GM19438 (cell line): ENCODE data around the gene APBA2.

Experiments used
- ATAC-seq: cut with Tn5 transposase; IDR thresholded peaks from one replicate; pipeline ENCODE4 v1.9.1; 2021; ENCODE audit warnings: low read depth; ENCODE audit not compliant: unreplicated experiment

Gene APBA2

DNA sequence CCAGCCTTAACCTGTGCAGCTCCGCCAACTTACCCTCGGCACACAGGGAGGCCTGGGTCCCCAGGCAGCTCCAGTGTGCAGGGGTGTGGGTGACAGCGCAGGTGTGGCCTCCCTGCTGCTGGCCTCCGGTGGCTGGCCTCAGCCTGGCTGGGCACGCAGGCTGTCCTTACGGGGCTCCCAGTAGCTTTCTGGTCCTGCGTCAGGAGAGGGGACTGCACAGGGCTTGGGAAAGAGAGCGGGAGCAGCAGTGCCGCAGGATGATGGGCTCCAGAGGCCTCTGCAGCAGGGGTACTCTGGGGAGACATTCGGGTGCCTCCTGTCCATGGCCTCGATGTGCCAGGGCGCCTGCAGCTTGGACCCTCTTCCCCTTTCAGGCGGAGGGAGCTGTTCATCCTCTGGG is 9.4 kb downstream of the APBA2 start:
- no peak for ATAC-seq

- ATAC-seq, result no peak
These were observed 9.8 kb downstream of the APBA2 start for GRCh38 chr15:28895566-28895965.

DNA sequence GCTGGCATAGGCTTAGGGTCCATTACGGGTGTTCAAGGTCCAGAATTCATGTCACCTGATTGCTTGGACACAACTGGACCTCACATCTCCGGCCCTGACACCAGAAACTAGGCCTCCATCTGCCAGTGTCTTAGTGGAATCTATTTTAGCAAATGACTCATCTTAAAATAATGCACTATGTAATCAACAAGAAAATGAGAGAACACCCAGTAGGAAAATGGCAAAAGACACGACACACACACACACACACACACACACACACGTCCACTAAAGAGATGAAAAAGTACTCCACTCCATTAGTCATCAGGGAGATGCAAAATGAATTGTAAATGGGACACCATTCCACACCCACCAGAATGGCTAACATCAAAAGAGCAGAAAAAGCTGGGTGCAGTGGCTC is 11.2 kb downstream of the APBA2 start:
- no peak for ATAC-seq

- no peak for ATAC-seq
These were observed 12.2 kb downstream of the APBA2 start for GRCh38 chr15:28897861-28898585.

GRCh38 chr15:28899061-28899738 is 13.4 kb downstream of the APBA2 start:
- ATAC-seq, result no peak

- no peak for ATAC-seq
These were observed 14.5 kb downstream of the APBA2 start for GRCh38 chr15:28900041-28900891.

DNA sequence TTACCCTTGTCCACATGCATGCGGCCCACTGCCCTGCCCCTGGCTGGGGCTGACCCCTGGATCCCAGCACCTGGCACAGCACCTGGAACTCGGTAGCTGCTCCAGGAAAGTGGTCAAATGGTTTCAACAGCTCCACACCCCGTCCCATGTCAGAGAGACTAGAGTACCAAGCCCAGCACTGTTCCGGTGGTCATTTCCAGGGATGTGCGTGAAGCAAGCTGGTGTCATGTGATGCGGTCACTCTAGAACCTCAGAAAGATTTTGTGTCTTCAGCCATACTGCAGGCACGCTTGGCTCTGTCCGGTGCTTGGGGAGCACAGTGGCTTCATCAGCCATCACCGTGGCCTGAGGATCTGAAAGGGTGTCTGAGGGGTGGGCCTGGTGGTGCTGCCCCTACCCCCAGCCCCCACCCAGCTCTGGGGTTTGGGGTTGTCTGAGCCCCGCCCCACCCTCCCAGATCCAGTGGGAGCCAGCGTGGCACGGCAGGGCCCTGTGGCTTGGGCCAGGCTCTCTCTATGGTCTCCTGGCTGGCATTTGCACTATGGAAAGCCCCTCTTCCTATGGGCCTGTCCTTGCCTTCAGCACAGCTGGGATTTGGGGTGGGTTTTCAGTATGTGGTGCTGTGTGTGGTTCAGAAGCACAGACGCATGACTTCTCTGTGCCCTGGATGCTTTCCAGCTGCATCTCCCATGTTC is 15.3 kb downstream of the APBA2 start:
- no peak for ATAC-seq

GRCh38 chr15:28901587-28901980 is 15.8 kb downstream of the APBA2 start:
- no peak for ATAC-seq

DNA sequence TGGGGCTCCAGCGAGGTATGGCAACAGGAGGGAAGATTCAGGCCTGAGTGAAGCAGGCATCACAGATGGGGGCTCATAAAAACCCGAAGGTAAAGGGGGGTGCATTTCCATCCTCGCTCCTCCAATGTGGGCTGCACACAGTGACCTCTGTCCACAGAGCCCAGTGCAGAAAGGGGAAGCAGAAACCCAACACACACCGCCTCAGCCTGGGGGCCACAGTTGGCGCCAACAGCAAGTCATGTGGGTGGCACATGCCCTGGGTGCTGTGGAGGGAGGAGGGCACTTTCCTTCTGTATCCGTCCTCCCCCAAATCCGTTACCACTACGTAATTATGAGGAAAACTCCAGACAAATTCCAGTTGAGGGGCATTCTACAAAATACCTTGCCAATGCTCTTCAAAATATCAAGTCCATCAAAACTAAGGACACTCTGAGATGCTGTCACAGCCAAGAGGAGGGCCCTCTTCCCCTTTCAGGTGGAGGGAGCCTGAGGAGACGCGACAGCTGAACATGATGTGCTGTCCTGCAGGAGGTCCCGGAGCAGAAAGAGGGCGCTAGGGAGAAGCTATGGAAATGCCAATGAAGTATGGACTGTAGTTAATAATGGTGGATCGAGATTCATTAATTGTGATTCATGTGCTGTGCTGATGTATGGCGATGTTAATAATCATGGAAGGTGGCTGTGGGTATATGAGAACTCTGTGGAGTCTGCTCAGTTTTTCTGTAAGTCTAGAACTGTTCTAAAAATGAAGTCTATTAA is 16.4 kb downstream of the APBA2 start:
- no peak for ATAC-seq

DNA sequence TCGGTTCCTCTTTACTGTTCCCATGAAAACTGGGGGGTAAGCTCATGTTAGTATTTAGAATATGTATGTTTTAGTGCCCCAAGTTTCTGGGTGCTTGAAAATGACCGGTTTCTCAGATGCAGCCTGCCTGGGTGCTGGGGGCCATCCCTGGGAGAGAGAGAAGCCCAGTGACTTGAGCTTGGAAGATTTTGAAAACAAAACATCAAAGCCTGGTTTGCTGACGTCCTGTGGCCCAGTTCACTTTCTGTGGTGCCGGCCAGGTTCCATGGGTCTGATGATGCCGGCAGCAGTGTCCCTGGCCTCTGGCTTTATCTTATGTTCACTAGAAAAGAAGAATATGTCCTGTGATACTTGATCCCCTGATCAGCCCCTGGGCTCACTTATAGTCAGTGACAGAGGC is 17.1 kb downstream of the APBA2 start:
- ATAC-seq, result no peak

DNA sequence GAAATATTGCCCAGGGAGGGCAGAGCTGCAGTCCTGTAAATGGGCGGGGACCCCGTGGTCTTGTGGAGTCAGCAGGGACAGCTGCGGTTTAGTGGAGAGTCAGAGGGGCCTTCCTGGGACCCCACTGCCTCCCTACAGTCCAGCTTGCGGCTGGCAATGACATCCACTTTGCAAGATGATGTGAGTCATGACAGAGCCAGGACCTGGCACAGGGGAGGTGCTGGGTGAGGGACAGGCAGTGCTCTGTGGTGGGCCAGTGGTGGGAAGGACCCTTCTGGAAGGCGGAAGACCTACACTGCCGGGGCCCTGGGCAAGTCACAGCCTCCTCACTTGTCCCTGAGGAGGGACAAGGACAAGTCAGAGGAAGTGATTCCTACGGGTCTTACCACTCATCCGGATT is 17.8 kb downstream of the APBA2 start:
- no peak for ATAC-seq

GRCh38 chr15:28904003-28904402 is 18.2 kb downstream of the APBA2 start:
- no peak for ATAC-seq

GRCh38 chr15:28904541-28905315 is 19.0 kb downstream of the APBA2 start:
- no peak for ATAC-seq

DNA sequence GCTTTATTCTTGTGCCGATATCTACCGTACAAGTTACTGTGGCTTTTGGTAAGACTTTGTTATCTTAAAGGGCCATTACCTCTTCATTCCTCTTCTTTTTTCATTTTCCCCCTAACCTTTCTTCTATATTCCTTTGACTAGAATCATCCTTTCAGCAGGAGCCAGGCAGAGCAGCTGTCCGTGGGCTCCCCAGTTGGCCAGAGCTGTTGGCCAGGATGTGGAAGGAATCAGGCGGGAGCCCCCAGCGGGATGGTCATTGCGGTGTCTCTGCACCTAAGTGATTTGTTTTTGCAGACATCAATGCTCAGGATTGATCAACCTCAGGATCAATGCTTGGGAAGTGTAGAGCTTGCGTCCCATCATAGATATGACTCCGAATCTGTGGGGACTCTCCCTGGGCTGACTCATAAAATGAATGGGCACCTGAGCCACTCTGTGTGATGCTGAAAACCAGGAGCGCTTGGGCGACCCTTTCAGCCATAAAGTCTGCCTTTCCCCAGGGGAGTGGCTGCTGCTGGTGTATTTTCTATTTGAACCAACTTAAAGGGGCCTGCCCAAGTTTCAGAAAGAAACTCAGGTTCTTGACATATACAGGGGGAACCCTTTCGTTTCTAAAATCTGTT is 21.7 kb downstream of the APBA2 start:
- ATAC-seq, result no peak

GRCh38 chr15:28909958-28910500 is 24.3 kb downstream of the APBA2 start:
- no peak for ATAC-seq

- no peak for ATAC-seq
These were observed 25.6 kb downstream of the APBA2 start for GRCh38 chr15:28911310-28911931.

DNA sequence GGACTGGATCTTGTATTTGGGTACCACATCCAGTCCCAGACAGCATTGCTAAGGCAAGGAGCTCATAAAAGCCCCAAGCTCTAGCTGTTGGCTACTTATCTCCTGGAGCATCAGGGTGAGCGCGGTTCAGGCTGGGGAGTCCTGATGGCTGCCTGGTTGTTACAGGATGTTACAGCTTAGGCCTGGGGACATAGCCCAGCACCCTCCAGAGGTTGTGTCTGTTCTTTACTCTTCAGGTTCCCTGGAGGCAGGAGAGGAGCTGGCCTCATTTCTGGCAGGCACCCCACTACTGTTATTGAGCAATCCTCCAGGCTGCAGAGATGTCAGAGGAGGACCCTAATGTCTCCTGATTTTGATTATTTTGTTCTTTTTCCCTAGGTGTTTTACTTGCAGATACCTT is 26.6 kb downstream of the APBA2 start:
- ATAC-seq, result no peak

- ATAC-seq, result no peak
These were observed 27.5 kb downstream of the APBA2 start for GRCh38 chr15:28913171-28913765.
